ENCODE results near the gene ALG3.

Gene ALG3

GRCh38 chr3:184192889-184193288 is 55.9 kb downstream of the ALG3 start:
- no peak for DNase-seq

Data from CD4-positive, alpha-beta T cell treated with Interleukin-17A for 4 hours (primary cell).